Measurements from ENCODE around the gene PRKG1. TPM values are rescaled to one million over a fixed set of nuclear protein-coding genes. Genes with fewer than 3 reads are reported as not detected.

The PRKG1 gene
- total and polyA plus RNA-seq, 2 of the 4 experiments (the other 2 are of a cell fraction), result 3.5 to 18.3 TPM

DNA sequence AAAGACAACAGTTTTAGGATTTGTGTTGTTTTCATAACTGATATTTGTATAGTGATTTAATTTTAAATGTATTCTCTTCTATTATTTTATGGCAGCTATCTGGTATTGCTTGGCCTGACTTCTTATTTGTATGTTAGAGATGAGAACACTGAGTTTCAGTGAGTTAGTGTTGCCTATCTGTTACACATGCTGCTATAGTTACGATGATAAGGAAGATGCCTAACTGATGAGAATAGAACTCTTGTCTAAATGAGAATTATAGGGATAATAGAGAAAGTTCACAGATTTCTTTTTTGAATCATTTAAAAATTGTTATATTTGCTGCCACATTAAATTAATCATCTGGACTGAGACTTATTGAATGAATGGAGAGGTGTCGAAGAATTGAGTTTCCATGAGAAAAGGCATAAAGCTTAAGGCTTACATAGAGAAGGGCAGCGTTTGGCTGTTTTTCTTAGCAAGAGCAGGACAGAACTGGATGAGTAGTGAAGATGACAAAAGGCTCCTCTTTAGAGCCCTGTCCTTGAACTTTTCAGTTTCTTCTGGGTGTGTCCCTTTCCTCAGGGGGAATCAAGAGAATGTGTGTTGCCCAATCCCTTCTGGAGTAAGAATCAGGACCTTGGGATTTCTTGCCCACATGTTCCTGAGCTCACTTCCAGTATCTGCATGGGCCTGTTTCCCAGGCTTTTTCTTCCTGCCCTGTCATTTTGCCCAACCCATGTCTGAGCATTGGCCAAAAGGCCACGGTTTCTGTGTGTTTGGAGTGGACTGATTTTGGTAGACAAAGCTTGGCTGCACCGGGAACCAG lies 820.7 kb downstream of the PRKG1 start:
- WGBS, 2 experiments (ENCODE audit: extremely low coverage in 2 of 2, insufficient read length in 1 of 2), result 100% methylated on average over 1 of the region's 5 CpGs; no CpG with 5 or more reads in 1 of the 2 experiments
- H2BK20ac ChIP-seq (ENCODE audit: low read depth, low read length), result no peak overlapping the region
- H3K9me1 ChIP-seq (ENCODE audit: insufficient read depth, low read length), result no peaks in the 10 kb centered on the region
- ATAC-seq (ENCODE audit: low read depth), result peak; percentile 42
- H3K36me3 ChIP-seq (ENCODE audit: control insufficient read depth, insufficient read depth, low read length), result no peaks in the 10 kb centered on the region
- intact Hi-C loops (cut with micrococcal nuclease) (loop anchor here (5.0 kb wide), 1 partner anchor 42 kb away; no protein-coding TSS in a partner anchor), dilution Hi-C loops (cut with HindIII; ENCODE audit: low sequenced_read_pairs, unreplicated experiment) (no loop called here), in situ Hi-C loops (cut with MboI; ENCODE audit: low sequenced_read_pairs) (no loop called here)
- H3K18ac ChIP-seq (ENCODE audit: low read depth, low read length), result peak overlapping the region; percentile 44; the same call in 1 of the 2 replicates
- no peak overlapping the region for H2AK9ac ChIP-seq (replicated peaks; ENCODE audit: low read depth, low read length, poor library complexity)
- H3K79me1 ChIP-seq (ENCODE audit: low read depth in 1 of 2, low read length in 2 of 2), result peaks cover 0 to 3% of the 10 kb centered on the region in 2 experiments; a peak in 1 of 4 replicates
- no peak overlapping the region for H3K4me3 ChIP-seq (ENCODE audit: insufficient read depth, low read depth, low read length)
- H3K4me1 ChIP-seq (ENCODE audit: control insufficient read depth, insufficient read depth, low read length), result peaks cover 4% of the 10 kb centered on the region; the same call in 1 of the 2 replicates
- H3K4me2 ChIP-seq (ENCODE audit: low read depth, low read length), result no peak overlapping the region
- H3K4ac ChIP-seq (ENCODE audit: low read depth, low read length), result peak overlapping the region; percentile 9; the same call in 1 of the 2 replicates
- no peak overlapping the region for H2BK15ac ChIP-seq (ENCODE audit: low read depth, low read length)
- H3K14ac ChIP-seq (replicated peaks; ENCODE audit: low read depth, low read length), result no peak overlapping the region
- no peak overlapping the region for H2BK120ac ChIP-seq (ENCODE audit: low read depth, low read length)
- no TSS peak for BruUV-seq (replicated peaks)
- H3K9me3 ChIP-seq (ENCODE audit: control insufficient read depth, insufficient read depth, low read length), result no peaks in the 10 kb centered on the region
- no peak overlapping the region for H4K5ac ChIP-seq (ENCODE audit: low read depth, low read length)
- no peak overlapping the region for H2BK5ac ChIP-seq (ENCODE audit: low read depth, low read length, poor library complexity, severe bottlenecking)
- POLR2A ChIA-PET (ENCODE audit: unreplicated experiment), result no interaction called here
- DNase-seq, result peak; percentile 73
- peak overlapping the region; percentile 37; the same call in 1 of the 2 replicates for H3K23ac ChIP-seq (ENCODE audit: low read depth, low read length)
- H3K56ac ChIP-seq (ENCODE audit: extremely low read depth, insufficient read depth, low read length), result no peak overlapping the region
- H4K8ac ChIP-seq (ENCODE audit: low read depth in 2 of 2, low read length in 2 of 2), result no peak overlapping the region
- CTCF ChIA-PET, result interaction anchor here (1.1 kb wide), 1 partner anchor 14 kb away, joined by 5 read pairs; no protein-coding TSS in a partner anchor
- no peaks in the 10 kb centered on the region for H4K20me1 ChIP-seq (ENCODE audit: insufficient read depth, low read length)
- no peak overlapping the region for H2AFZ ChIP-seq (replicated peaks; ENCODE audit: low read length, poor library complexity)
- no peak overlapping the region for H4K91ac ChIP-seq (ENCODE audit: insufficient read depth, low read depth, low read length)
- TF ChIP-seq MAFK (IDR thresholded peaks at IDR 0.05; ENCODE audit: low read depth, low read length), result no peak
- TF ChIP-seq CEBPB (IDR thresholded peaks at IDR 0.05; ENCODE audit: low read depth, low read length), result peak; percentile 78
- no peak overlapping the region for H2AK5ac ChIP-seq (ENCODE audit: low read depth, low read length)
- no peak overlapping the region for H3K27ac ChIP-seq (ENCODE audit: insufficient read depth, low read length)
- no peak overlapping the region for H3K9ac ChIP-seq (ENCODE audit: low read depth, low read length)
- H3K27me3 ChIP-seq (ENCODE audit: control insufficient read depth, insufficient read depth, low read length), result no peaks in the 10 kb centered on the region
